ENCODE data around the gene KIRREL3.

KIRREL3 gene

GRCh38 chr11:126619516-126619915 is 381.1 kb downstream of the KIRREL3 start:
- DNase-seq, result no peak

GRCh38 chr11:126615845-126616244 is 384.7 kb downstream of the KIRREL3 start:
- DNase-seq, result no peak

- DNase-seq, result no peak
Observed at GRCh38 chr11:126613272-126613671, 387.3 kb downstream of the KIRREL3 start.

- no peak for DNase-seq
Observed at GRCh38 chr11:126612671-126613070, 387.9 kb downstream of the KIRREL3 start.

- DNase-seq, result no peak
Observed at GRCh38 chr11:126611438-126611837, 389.1 kb downstream of the KIRREL3 start.

GRCh38 chr11:126608658-126609057 is 391.9 kb downstream of the KIRREL3 start:
- no peak for DNase-seq

GRCh38 chr11:126607776-126608541 is 392.6 kb downstream of the KIRREL3 start:
- no peak for DNase-seq

- DNase-seq, result no peak
Observed at GRCh38 chr11:126607374-126607773, 393.2 kb downstream of the KIRREL3 start.

- no peak for DNase-seq
Observed at GRCh38 chr11:126606484-126606883, 394.1 kb downstream of the KIRREL3 start.

- no peak for DNase-seq
Observed at GRCh38 chr11:126604461-126604860, 396.1 kb downstream of the KIRREL3 start.

GRCh38 chr11:126603486-126603885 is 397.1 kb downstream of the KIRREL3 start:
- no peak for DNase-seq

GRCh38 chr11:126602993-126603392 is 397.6 kb downstream of the KIRREL3 start:
- DNase-seq, result no peak

GRCh38 chr11:126602349-126602940 is 398.1 kb downstream of the KIRREL3 start:
- no peak for DNase-seq

GRCh38 chr11:126601550-126602215 is 398.9 kb downstream of the KIRREL3 start:
- no peak for DNase-seq

GRCh38 chr11:126601136-126601535 is 399.4 kb downstream of the KIRREL3 start:
- DNase-seq, result no peak

- no peak for DNase-seq
Observed at GRCh38 chr11:126599217-126599897, 401.2 kb downstream of the KIRREL3 start.

GRCh38 chr11:126598344-126599216 is 402.0 kb downstream of the KIRREL3 start:
- DNase-seq, result no peak

- DNase-seq, result no peak
Observed at GRCh38 chr11:126597041-126597440, 403.5 kb downstream of the KIRREL3 start.

GRCh38 chr11:126596474-126596873 is 404.1 kb downstream of the KIRREL3 start:
- DNase-seq, result no peak

GRCh38 chr11:126595560-126595959 is 405.0 kb downstream of the KIRREL3 start:
- DNase-seq, result no peak

- no peak for DNase-seq
Observed at GRCh38 chr11:126594921-126595367, 405.6 kb downstream of the KIRREL3 start.

Data from activated CD4-positive, alpha-beta T cell treated with anti-CD3 and anti-CD28 coated beads for 4 hours (primary cell).